H9 (cell line): ENCODE results near the gene PHF21A. TPM values are rescaled to one million over a fixed set of nuclear protein-coding genes. Genes with fewer than 3 reads are reported as not detected.

Experiments
- DNase-seq: peaks from one replicate; pipeline ENCODE4 v3.0.0-alpha.2; 2017
- H2AFZ ChIP-seq: one replicate; pipeline ENCODE4 v1.6.1; 2013; ENCODE audit warnings: mild to moderate bottlenecking, low read length, control low read depth, moderate library complexity
- H2AK5ac ChIP-seq: 2 replicates; pipeline ENCODE4 v1.6.1; 2013; ENCODE audit warnings: low read length, control low read depth, mixed read lengths; ENCODE audit not compliant: insufficient read length
- H2BK120ac ChIP-seq: one replicate; pipeline ENCODE4 v1.6.1; 2013; ENCODE audit warnings: low read depth, mild to moderate bottlenecking, low read length, control low read depth, inconsistent platforms; ENCODE audit not compliant: poor library complexity, severe bottlenecking
- H2BK12ac ChIP-seq: 2 replicates; pipeline ENCODE4 v1.6.1; 2013; ENCODE audit warnings: low read length, control low read depth, mixed read lengths, low read depth; ENCODE audit not compliant: insufficient read length
- H2BK15ac ChIP-seq: 2 replicates; pipeline ENCODE4 v1.6.1; 2013; ENCODE audit warnings: low read depth, low read length, control low read depth
- H2BK20ac ChIP-seq: one replicate; pipeline ENCODE4 v1.6.1; 2013; ENCODE audit warnings: low read depth, mild to moderate bottlenecking, low read length, control low read depth, inconsistent platforms; ENCODE audit not compliant: poor library complexity, severe bottlenecking
- H2BK5ac ChIP-seq: 2 replicates; pipeline ENCODE4 v1.6.1; 2013; ENCODE audit warnings: low read length, control low read depth, mixed read lengths; ENCODE audit not compliant: insufficient read length
- H3K14ac ChIP-seq: 2 replicates; pipeline ENCODE4 v1.6.1; 2013; ENCODE audit warnings: low read length, control low read depth; ENCODE audit not compliant: insufficient read depth
- H3K18ac ChIP-seq: 2 replicates; pipeline ENCODE4 v1.6.1; 2013; ENCODE audit warnings: low read depth, mild to moderate bottlenecking, mixed read lengths, low read length, control low read depth; ENCODE audit not compliant: insufficient read length
- H3K23ac ChIP-seq: 2 replicates; pipeline ENCODE4 v1.6.1; 2013; ENCODE audit warnings: low read length, control low read depth, mixed read lengths, low read depth; ENCODE audit not compliant: insufficient read length
- H3K23me2 ChIP-seq: 2 replicates; pipeline ENCODE4 v1.6.1; 2013; ENCODE audit warnings: low read depth, mild to moderate bottlenecking, mixed read lengths, low read length, control low read depth; ENCODE audit not compliant: insufficient read length, poor library complexity, severe bottlenecking
- H3K27ac ChIP-seq: 2 replicates; pipeline ENCODE4 v1.5.1; 2013; ENCODE audit warnings: low read length, control low read depth, mixed read lengths, low read depth; ENCODE audit not compliant: insufficient read length
- H3K27me3 ChIP-seq: 2 replicates; pipeline ENCODE4 v1.6.1; 2013; ENCODE audit warnings: low read length, control low read depth, inconsistent platforms; ENCODE audit not compliant: insufficient read depth
- H3K4ac ChIP-seq: 2 replicates; pipeline ENCODE4 v1.6.1; 2013; ENCODE audit warnings: low read depth, mild to moderate bottlenecking, control low read depth, inconsistent platforms, low read length, moderate library complexity
- H3K4me1 ChIP-seq: 2 replicates; pipeline ENCODE4 v1.6.1; 2013; ENCODE audit warnings: low read length, control low read depth, inconsistent platforms; ENCODE audit not compliant: insufficient read depth
- H3K4me2 ChIP-seq: 2 replicates; pipeline ENCODE4 v1.6.1; 2013; ENCODE audit warnings: low read length, control low read depth, mixed read lengths; ENCODE audit not compliant: insufficient read length, insufficient read depth
- H3K56ac ChIP-seq: 2 replicates; pipeline ENCODE4 v1.6.1; 2013; ENCODE audit warnings: low read depth, mild to moderate bottlenecking, mixed read lengths, low read length, control low read depth; ENCODE audit not compliant: insufficient read length
- H3K79me1 ChIP-seq: 2 replicates; pipeline ENCODE4 v1.6.1; 2013; ENCODE audit warnings: low read depth, mild to moderate bottlenecking, moderate library complexity, low read length, control low read depth, inconsistent platforms; ENCODE audit not compliant: insufficient read depth, poor library complexity, severe bottlenecking
- H3K79me2 ChIP-seq: 2 replicates; pipeline ENCODE4 v1.6.1; 2013; ENCODE audit warnings: low read length, control low read depth, inconsistent platforms; ENCODE audit not compliant: insufficient read depth
- H3K9ac ChIP-seq: 2 replicates; pipeline ENCODE4 v1.6.1; 2013; ENCODE audit warnings: low read length, control low read depth, mixed read lengths; ENCODE audit not compliant: insufficient read length; ENCODE audit errors: extremely low read depth
- H3K9me3 ChIP-seq: one replicate; pipeline ENCODE4 v1.6.1; 2013; ENCODE audit warnings: low read depth, low read length, inconsistent platforms; ENCODE audit not compliant: control insufficient read depth
- H3T11ph ChIP-seq: one replicate; pipeline ENCODE4 v1.6.1; 2013; ENCODE audit warnings: mild to moderate bottlenecking, low read length, control low read depth, inconsistent platforms
- H4K20me1 ChIP-seq: one replicate; pipeline ENCODE4 v1.6.1; 2013; ENCODE audit not compliant: control insufficient read depth, insufficient read length, insufficient read depth
- H4K5ac ChIP-seq: 2 replicates; pipeline ENCODE4 v1.6.1; 2013; ENCODE audit warnings: low read depth, mild to moderate bottlenecking, mixed read lengths, low read length, control low read depth; ENCODE audit not compliant: insufficient read length
- H4K8ac ChIP-seq: replicated peaks from 2 replicates; pipeline ENCODE4 v1.6.1; 2013; ENCODE audit warnings: low read length, control low read depth, mixed read lengths, low read depth; ENCODE audit not compliant: insufficient read length
- H4K91ac ChIP-seq: 2 replicates; pipeline ENCODE4 v1.6.1; 2013; ENCODE audit warnings: low read depth, mild to moderate bottlenecking, moderate library complexity, mixed read lengths, low read length, control low read depth; ENCODE audit not compliant: insufficient read length
- H3K27ac Mint-ChIP-seq, 3 experiments: 2 replicates in 2 of 3; 3 replicates in 1 of 3; pipeline ENCODE4 v1.8.0; 2020 to 2021; ENCODE audit warnings: mixed read lengths in 3 of 3, mild to moderate bottlenecking in 1 of 3, moderate library complexity in 1 of 3
- H3K27me3 Mint-ChIP-seq: 2 replicates; pipeline ENCODE4 v1.8.0; 2021; ENCODE audit warnings: low read depth, mild to moderate bottlenecking, moderate library complexity, mixed read lengths
- H3K36me3 Mint-ChIP-seq, 3 experiments: 2 replicates in 2 of 3; 3 replicates in 1 of 3; pipeline ENCODE4 v1.8.0; 2020 to 2021; ENCODE audit warnings: low read depth in 3 of 3, mixed read lengths in 3 of 3; ENCODE audit not compliant: insufficient read depth in 1 of 3
- H3K4me1 Mint-ChIP-seq, 2 experiments: 2 replicates each; pipeline ENCODE4 v1.8.0; 2020; ENCODE audit warnings: mixed read lengths in 2 of 2
- H3K4me3 Mint-ChIP-seq, 2 experiments: 2 replicates in 1 of 2; 3 replicates in 1 of 2; pipeline ENCODE4 v1.8.0; 2020 to 2021; ENCODE audit warnings: mild to moderate bottlenecking in 2 of 2, mixed read lengths in 2 of 2, moderate library complexity in 1 of 2
- H3K9me3 Mint-ChIP-seq, 2 experiments: 2 replicates in 1 of 2; 3 replicates in 1 of 2; pipeline ENCODE4 v1.8.0; 2020; ENCODE audit warnings: mild to moderate bottlenecking in 2 of 2, mixed read lengths in 2 of 2, moderate library complexity in 1 of 2
- WGBS: extraction: QIAGEN DNeasy Blood & Tissue Kit; methylation state at CpG from one replicate; pipeline ENCODE4 v1.1.7; 2013; ENCODE audit warnings: missing lambda C conversion rate, low lambda C conversion rate, mixed read lengths; ENCODE audit not compliant: insufficient read length; ENCODE audit errors: extremely low coverage; 5-methylcytosine and 5-hydroxymethylcytosine counted together
- total RNA-seq: library from RNA; stranded (reverse); gene quantifications from 2 replicates; pipeline ENCODE4 v1.2.1, GENCODE V29; 2021
- TF ChIP-seq, protein P1 (sequence below): fragments of 200-600 bp; sonication (generic); conservative IDR thresholded peaks from 3 replicates; pipeline ENCODE4 v1.8.0; 2021; ENCODE audit warnings: antibody characterized with exemption, mild to moderate bottlenecking

Gene PHF21A
- total RNA-seq, 1 experiment from 2014 or later, result 33.8 TPM

DNA sequence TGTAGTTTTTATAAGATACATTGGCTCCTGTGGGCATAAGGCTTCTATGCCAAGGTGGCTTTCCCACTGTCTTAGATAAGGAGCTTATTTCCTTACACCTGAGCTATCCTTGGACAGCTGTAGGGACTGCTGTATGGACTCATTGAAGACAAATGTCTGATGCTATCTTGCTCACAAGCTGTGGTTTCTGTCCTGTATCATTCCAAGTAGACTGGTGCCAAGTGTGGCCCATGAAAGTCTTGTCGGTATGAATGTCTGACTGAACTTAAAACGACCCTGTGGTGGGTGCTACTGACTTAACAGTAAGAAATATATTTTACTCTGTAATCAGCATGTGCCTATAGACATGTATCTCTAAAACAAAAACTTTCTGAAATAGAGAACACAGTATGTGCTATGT, 153.7 kb downstream of the PHF21A start:
- H3K9me3 Mint-ChIP-seq, result no peaks in the 10 kb centered on the region
- no peak overlapping the region for H3K18ac ChIP-seq
- no peak overlapping the region for H4K5ac ChIP-seq
- H4K20me1 ChIP-seq, result no peaks in the 10 kb centered on the region
- H4K91ac ChIP-seq, result no peak overlapping the region
- WGBS, result no CpG with 5 or more reads among the region's 2 CpGs
- H3T11ph ChIP-seq, result no peak overlapping the region
- H2BK20ac ChIP-seq, result no peak overlapping the region
- DNase-seq, result no peak
- no peak overlapping the region for H3K4me3 Mint-ChIP-seq
- no peak overlapping the region for H3K14ac ChIP-seq
- H2AK5ac ChIP-seq, result no peak overlapping the region
- no peak overlapping the region for H3K56ac ChIP-seq
- no peak overlapping the region for H3K4me2 ChIP-seq
- no peaks in the 10 kb centered on the region for H3K27me3 Mint-ChIP-seq
- H3K27ac ChIP-seq, result no peak overlapping the region
- no peak overlapping the region for H2AFZ ChIP-seq
- no peaks in the 10 kb centered on the region for H3K79me1 ChIP-seq
- no peak overlapping the region for H3K9ac ChIP-seq
- H3K27ac Mint-ChIP-seq, result no peak overlapping the region
- H3K27me3 ChIP-seq, result no peaks in the 10 kb centered on the region
- no peaks in the 10 kb centered on the region for H3K9me3 ChIP-seq
- H2BK15ac ChIP-seq, result no peak overlapping the region
- H2BK120ac ChIP-seq, result no peak overlapping the region
- H4K8ac ChIP-seq, result no peak overlapping the region
- no peak overlapping the region for H2BK12ac ChIP-seq
- H3K4me1 ChIP-seq, result no peaks in the 10 kb centered on the region
- no peak overlapping the region for H2BK5ac ChIP-seq
- no peak overlapping the region for H3K4ac ChIP-seq
- peaks cover 2 to 22% (median 18%) of the 10 kb centered on the region in 3 experiments; a peak in 4 of 7 replicates for H3K36me3 Mint-ChIP-seq
- TF ChIP-seq, protein P1, sequence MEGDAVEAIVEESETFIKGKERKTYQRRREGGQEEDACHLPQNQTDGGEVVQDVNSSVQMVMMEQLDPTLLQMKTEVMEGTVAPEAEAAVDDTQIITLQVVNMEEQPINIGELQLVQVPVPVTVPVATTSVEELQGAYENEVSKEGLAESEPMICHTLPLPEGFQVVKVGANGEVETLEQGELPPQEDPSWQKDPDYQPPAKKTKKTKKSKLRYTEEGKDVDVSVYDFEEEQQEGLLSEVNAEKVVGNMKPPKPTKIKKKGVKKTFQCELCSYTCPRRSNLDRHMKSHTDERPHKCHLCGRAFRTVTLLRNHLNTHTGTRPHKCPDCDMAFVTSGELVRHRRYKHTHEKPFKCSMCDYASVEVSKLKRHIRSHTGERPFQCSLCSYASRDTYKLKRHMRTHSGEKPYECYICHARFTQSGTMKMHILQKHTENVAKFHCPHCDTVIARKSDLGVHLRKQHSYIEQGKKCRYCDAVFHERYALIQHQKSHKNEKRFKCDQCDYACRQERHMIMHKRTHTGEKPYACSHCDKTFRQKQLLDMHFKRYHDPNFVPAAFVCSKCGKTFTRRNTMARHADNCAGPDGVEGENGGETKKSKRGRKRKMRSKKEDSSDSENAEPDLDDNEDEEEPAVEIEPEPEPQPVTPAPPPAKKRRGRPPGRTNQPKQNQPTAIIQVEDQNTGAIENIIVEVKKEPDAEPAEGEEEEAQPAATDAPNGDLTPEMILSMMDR, result no peak
- H3K4me1 Mint-ChIP-seq, result peaks cover 0 to 2% of the 10 kb centered on the region in 2 experiments; a peak in 2 of 4 replicates
- no peak overlapping the region for H3K23ac ChIP-seq
- no peaks in the 10 kb centered on the region for H3K79me2 ChIP-seq
- no peaks in the 10 kb centered on the region for H3K23me2 ChIP-seq
